Neuronal stem cell (in vitro differentiated cells): ENCODE data around the gene SEMA3F.

Experiments used
- DNase-seq: peaks from one replicate; pipeline ENCODE4 v3.0.0-alpha.2; 2013; ENCODE audit warnings: low spot score
- H2AFZ ChIP-seq: one replicate; pipeline ENCODE4 v1.6.1; 2013; ENCODE audit warnings: mild to moderate bottlenecking, low read length, inconsistent platforms
- H2AK5ac ChIP-seq: 2 replicates; pipeline ENCODE4 v1.6.1; 2013; ENCODE audit warnings: low read depth, mild to moderate bottlenecking, inconsistent platforms, low read length, moderate library complexity, mixed read lengths
- H2BK120ac ChIP-seq: 2 replicates; pipeline ENCODE4 v1.6.1; 2013; ENCODE audit warnings: low read depth, mild to moderate bottlenecking, inconsistent platforms, low read length, moderate library complexity, mixed read lengths
- H2BK12ac ChIP-seq: one replicate; pipeline ENCODE4 v1.6.1; 2013; ENCODE audit warnings: low read length, inconsistent platforms
- H2BK15ac ChIP-seq: 2 replicates; pipeline ENCODE4 v1.6.1; 2013; ENCODE audit warnings: mild to moderate bottlenecking, low read length, inconsistent platforms, mixed read lengths
- H2BK5ac ChIP-seq: one replicate; pipeline ENCODE4 v1.6.1; 2013; ENCODE audit warnings: inconsistent platforms, mild to moderate bottlenecking, low read length, moderate library complexity
- H3K14ac ChIP-seq: one replicate; pipeline ENCODE4 v1.6.1; 2013; ENCODE audit warnings: low read length, inconsistent platforms
- H3K18ac ChIP-seq: 2 replicates; pipeline ENCODE4 v1.6.1; 2013; ENCODE audit warnings: low read length, inconsistent platforms
- H3K23ac ChIP-seq: 2 replicates; pipeline ENCODE4 v1.6.1; 2013; ENCODE audit warnings: low read depth, mild to moderate bottlenecking, mixed read lengths, low read length, inconsistent platforms; ENCODE audit not compliant: poor library complexity
- H3K27ac ChIP-seq: replicated peaks from 3 replicates; pipeline ENCODE4 v1.5.1; 2013; ENCODE audit warnings: low read length, inconsistent platforms
- H3K27me3 ChIP-seq, 3 experiments: 2 replicates each; pipeline ENCODE4 v1.6.1; 2013; ENCODE audit warnings: low read length in 3 of 3, mild to moderate bottlenecking in 2 of 3, inconsistent platforms in 1 of 3, low read depth in 1 of 3, mixed read lengths in 1 of 3, moderate library complexity in 1 of 3; ENCODE audit not compliant: control insufficient read depth in 3 of 3, insufficient read depth in 3 of 3
- H3K36me3 ChIP-seq, 2 donors: replicated peaks in 1 of 2; 2 replicates each; pipeline ENCODE4 v1.6.1; 2013; ENCODE audit warnings: low read length in 2 of 2; ENCODE audit not compliant: control insufficient read depth in 2 of 2, insufficient read depth in 2 of 2
- H3K4ac ChIP-seq: 2 replicates; pipeline ENCODE4 v1.6.1; 2013; ENCODE audit warnings: inconsistent platforms, mild to moderate bottlenecking, low read length, moderate library complexity
- H3K4me1 ChIP-seq, 2 donors: 1 replicate in 1 of 2; 2 replicates in 1 of 2; pipeline ENCODE4 v1.6.1; 2013; ENCODE audit warnings: low read length in 2 of 2, low read depth in 1 of 2; ENCODE audit not compliant: control insufficient read depth in 2 of 2, insufficient read depth in 1 of 2
- H3K4me2 ChIP-seq: one replicate; pipeline ENCODE4 v1.6.1; 2013; ENCODE audit warnings: mild to moderate bottlenecking, low read length, inconsistent platforms; ENCODE audit not compliant: insufficient read depth, poor library complexity, severe bottlenecking
- H3K4me3 ChIP-seq, 2 donors: 2 replicates each; pipeline ENCODE4 v1.5.1; 2013; ENCODE audit warnings: low read length in 2 of 2, mild to moderate bottlenecking in 2 of 2, inconsistent platforms in 1 of 2, moderate library complexity in 1 of 2
- H3K79me1 ChIP-seq: one replicate; pipeline ENCODE4 v1.6.1; 2013; ENCODE audit warnings: low read depth, mild to moderate bottlenecking, inconsistent platforms, low read length, moderate library complexity
- H3K9ac ChIP-seq: one replicate; pipeline ENCODE4 v1.6.1; 2013; ENCODE audit warnings: mild to moderate bottlenecking, low read depth, low read length, inconsistent platforms; ENCODE audit not compliant: poor library complexity
- H3K9me3 ChIP-seq, 2 donors: replicated peaks in 1 of 2; 2 replicates each; pipeline versions ENCODE3 to v1.6.1; 2013; ENCODE audit warnings: low read length in 2 of 2, mild to moderate bottlenecking in 2 of 2, inconsistent platforms in 1 of 2, low read depth in 1 of 2, mixed read lengths in 1 of 2, moderate library complexity in 1 of 2; ENCODE audit not compliant: control insufficient read depth in 2 of 2, insufficient read depth in 1 of 2
- H4K8ac ChIP-seq: one replicate; pipeline ENCODE4 v1.6.1; 2013; ENCODE audit warnings: low read depth, mild to moderate bottlenecking, inconsistent platforms, low read length, moderate library complexity
- H4K91ac ChIP-seq: one replicate; pipeline ENCODE4 v1.6.1; 2013; ENCODE audit warnings: low read length, low read depth, mild to moderate bottlenecking, inconsistent platforms; ENCODE audit not compliant: poor library complexity
- WGBS, 2 donors: extraction: QIAGEN DNeasy Blood & Tissue Kit; methylation state at CpG; one replicate each; pipeline ENCODE4 v1.1.7; 2013; ENCODE audit warnings: missing lambda C conversion rate in 2 of 2, mixed read lengths in 1 of 2; ENCODE audit not compliant: insufficient read length in 2 of 2, insufficient replicate concordance in 1 of 2; ENCODE audit errors: extremely low coverage in 2 of 2; 5-methylcytosine and 5-hydroxymethylcytosine counted together

SEMA3F gene

DNA sequence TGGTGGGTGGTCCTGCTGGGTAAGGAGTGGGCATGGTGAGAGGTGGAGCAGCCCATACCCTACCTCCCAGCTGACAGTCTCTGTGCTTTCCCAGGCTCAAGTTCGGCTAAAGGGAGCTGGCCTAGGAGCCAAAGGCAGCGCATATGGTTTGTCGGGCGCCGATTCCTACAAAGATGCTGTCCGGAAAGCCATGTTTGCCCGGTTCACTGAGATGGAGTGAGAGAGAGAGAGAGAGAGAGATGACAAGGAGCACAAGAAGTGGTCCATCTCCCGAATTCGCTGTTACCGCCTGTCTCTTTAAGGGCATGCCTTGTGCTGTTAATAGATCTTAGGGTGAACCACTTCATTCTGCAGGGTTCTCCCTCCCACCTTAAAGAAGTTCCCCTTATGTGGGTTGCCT, 36.9 kb upstream of the SEMA3F start:
- WGBS, 2 donors, result no CpG with 5 or more reads among the region's 10 CpGs
- H3K36me3 ChIP-seq, result peaks cover 59 to 82% of the 10 kb centered on the region in 2 donors

GRCh38 chr3:50119786-50120185, 35.3 kb upstream of the SEMA3F start:
- peaks cover 50 to 67% of the 10 kb centered on the region in 2 donors for H3K36me3 ChIP-seq

More for the DNA sequence above, 36.9 kb upstream of the SEMA3F start:
- H3K18ac ChIP-seq, result no peak overlapping the region
- DNase-seq, result no peak
- no peak overlapping the region for H2AK5ac ChIP-seq
- no peak overlapping the region for H2BK12ac ChIP-seq
- H4K91ac ChIP-seq, result no peak overlapping the region
- no peak overlapping the region for H4K8ac ChIP-seq
- no peaks in the 10 kb centered on the region for H3K27me3 ChIP-seq
- peaks cover 2% of the 10 kb centered on the region for H3K79me1 ChIP-seq
- no peaks in the 10 kb centered on the region for H3K4me1 ChIP-seq
- H3K4ac ChIP-seq, result no peak overlapping the region
- H3K4me3 ChIP-seq, result no peak overlapping the region
- H3K27ac ChIP-seq, result no peak overlapping the region
- no peak overlapping the region for H3K23ac ChIP-seq
- no peak overlapping the region for H2BK120ac ChIP-seq
- no peak overlapping the region for H3K4me2 ChIP-seq
- H2BK5ac ChIP-seq, result no peak overlapping the region
- no peak overlapping the region for H2BK15ac ChIP-seq
- peaks cover 0 to 2% of the 10 kb centered on the region in 2 donors for H3K9me3 ChIP-seq
- H3K9ac ChIP-seq, result no peak overlapping the region
- no peak overlapping the region for H3K14ac ChIP-seq
- no peak overlapping the region for H2AFZ ChIP-seq

DNA sequence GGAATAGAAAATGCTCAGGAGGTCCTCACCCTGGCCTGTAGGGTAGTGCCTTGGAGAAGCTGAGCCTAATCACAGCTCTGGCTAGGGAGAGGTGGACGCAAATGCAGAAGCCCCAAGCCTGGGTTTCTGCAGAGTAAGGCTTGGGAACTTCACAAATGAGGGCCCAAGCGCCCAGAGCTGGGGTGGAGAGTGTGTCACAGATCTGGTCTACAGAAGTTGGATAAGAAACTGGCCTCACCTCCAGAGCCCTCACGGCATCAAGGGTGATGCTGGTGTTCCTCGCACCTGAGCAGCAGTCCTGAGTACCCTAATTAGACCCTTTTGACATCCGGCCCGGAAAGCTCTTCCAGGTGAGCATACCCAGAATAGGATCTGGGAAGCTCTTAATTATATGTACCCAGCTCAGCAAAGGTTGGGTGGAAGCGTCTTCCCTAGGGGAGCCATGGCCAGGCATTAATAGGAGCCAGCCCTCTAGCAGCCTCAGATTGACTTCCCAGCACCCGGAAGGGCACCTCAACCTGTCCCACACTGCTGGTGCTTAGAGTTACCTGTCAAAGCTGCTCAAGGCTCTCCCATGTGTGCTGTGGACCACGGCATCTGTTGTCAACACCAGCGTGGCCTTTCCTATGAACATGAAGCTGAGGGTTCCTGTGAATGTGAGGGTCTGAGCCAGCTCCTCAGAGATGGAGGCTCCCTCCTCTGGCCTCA, 34.6 kb upstream of the SEMA3F start:
- H3K27ac ChIP-seq, result no peak overlapping the region
- no peak overlapping the region for H2AK5ac ChIP-seq
- no peak overlapping the region for H2BK5ac ChIP-seq
- H3K23ac ChIP-seq, result no peak overlapping the region
- no peak overlapping the region for H2AFZ ChIP-seq
- no peak overlapping the region for H3K4ac ChIP-seq
- no peak overlapping the region for H3K9ac ChIP-seq
- H3K18ac ChIP-seq, result no peak overlapping the region
- H4K91ac ChIP-seq, result no peak overlapping the region
- no peak overlapping the region for H3K14ac ChIP-seq
- H3K4me3 ChIP-seq, result no peak overlapping the region
- WGBS, 2 donors, result no CpG with 5 or more reads among the region's 10 CpGs
- no peak overlapping the region for H2BK15ac ChIP-seq
- H3K4me1 ChIP-seq, result peaks cover 10 to 16% of the 10 kb centered on the region in 2 donors
- no peak for DNase-seq
- no peak overlapping the region for H2BK12ac ChIP-seq
- no peaks in the 10 kb centered on the region for H3K27me3 ChIP-seq
- peaks cover 43 to 60% of the 10 kb centered on the region in 2 donors for H3K36me3 ChIP-seq
- no peaks in the 10 kb centered on the region for H3K79me1 ChIP-seq
- H3K9me3 ChIP-seq, result no peaks in the 10 kb centered on the region
- H4K8ac ChIP-seq, result no peak overlapping the region
- H3K4me2 ChIP-seq, result no peak overlapping the region
- H2BK120ac ChIP-seq, result no peak overlapping the region

More at GRCh38 chr3:50119786-50120185, 35.3 kb upstream of the SEMA3F start:
- H3K4me2 ChIP-seq, result no peak overlapping the region
- H3K27ac ChIP-seq, result peak overlapping the region; percentile 24
- no peak overlapping the region for H3K14ac ChIP-seq
- peaks cover 5 to 10% of the 10 kb centered on the region in 2 donors for H3K4me1 ChIP-seq
- no peak overlapping the region for H3K9ac ChIP-seq
- no peak overlapping the region for H4K91ac ChIP-seq
- H2AK5ac ChIP-seq, result no peak overlapping the region
- no peak overlapping the region for H2BK5ac ChIP-seq
- H3K23ac ChIP-seq, result no peak overlapping the region
- peak overlapping the region in 1 of 2 donors; percentile 38 for H3K4me3 ChIP-seq
- H2BK120ac ChIP-seq, result no peak overlapping the region
- DNase-seq, result no peak
- no peak overlapping the region for H4K8ac ChIP-seq
- no peak overlapping the region for H2BK12ac ChIP-seq
- peaks cover 2% of the 10 kb centered on the region for H3K79me1 ChIP-seq
- no peaks in the 10 kb centered on the region for H3K9me3 ChIP-seq
- no peak overlapping the region for H3K4ac ChIP-seq
- no peaks in the 10 kb centered on the region for H3K27me3 ChIP-seq
- WGBS, 2 donors, result no CpG with 5 or more reads among the region's 3 CpGs
- H2BK15ac ChIP-seq, result no peak overlapping the region
- H2AFZ ChIP-seq, result no peak overlapping the region
- no peak overlapping the region for H3K18ac ChIP-seq

- Histone ChIP-seq H2AFZ (no peak overlapping the region), H3K14ac (no peak overlapping the region), H3K4me1 (peaks cover 18 to 24% of the 10 kb centered on the region in 2 donors), H3K9ac (no peak overlapping the region), H3K27ac (no peak overlapping the region), H3K36me3 (peaks cover 35 to 51% of the 10 kb centered on the region in 2 donors), H2BK5ac (no peak overlapping the region), H2BK120ac (no peak overlapping the region), H3K9me3 (no peaks in the 10 kb centered on the region), H3K27me3 (no peaks in the 10 kb centered on the region), H2AK5ac (peak overlapping the region; percentile 99), H2BK12ac (no peak overlapping the region), H3K23ac (no peak overlapping the region), H3K4ac (no peak overlapping the region), H3K4me2 (no peak overlapping the region), H2BK15ac (peak overlapping the region; percentile 40), H3K4me3 (no peak overlapping the region), H3K18ac (peak overlapping the region; percentile 31), H4K91ac (no peak overlapping the region), H3K79me1 (no peaks in the 10 kb centered on the region), H4K8ac (no peak overlapping the region)
- no CpG with 5 or more reads among the region's 13 CpGs for WGBS, 2 donors
- DNase-seq, result peak; percentile 73
These were observed 33.8 kb upstream of the SEMA3F start for GRCh38 chr3:50121072-50122032.
